GM03348 (cell line): Measurements from ENCODE around the gene RNPEPL1.
A peak's percentile ranks its signal among the peaks of the same experiment; 100 is the strongest.

Experiments
- DNase-seq: peaks from one replicate; pipeline ENCODE4 v3.0.0; 2012; ENCODE audit warnings: low spot score

Gene RNPEPL1

DNA sequence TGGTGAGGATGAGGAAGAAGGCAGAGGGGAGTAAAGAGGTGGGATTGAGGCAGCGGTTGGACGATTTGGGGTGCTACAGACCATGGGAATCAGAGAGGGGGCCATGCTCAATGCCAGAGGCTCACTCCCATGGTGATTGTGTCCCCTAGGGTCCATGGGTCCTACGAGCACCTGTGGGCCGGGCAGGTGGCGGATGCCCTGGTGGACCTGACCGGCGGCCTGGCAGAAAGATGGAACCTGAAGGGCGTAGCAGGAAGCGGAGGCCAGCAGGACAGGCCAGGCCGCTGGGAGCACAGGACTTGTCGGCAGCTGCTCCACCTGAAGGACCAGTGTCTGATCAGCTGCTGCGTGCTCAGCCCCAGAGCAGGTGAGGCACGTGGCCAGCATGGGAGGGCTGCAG is 23.5 kb downstream of the RNPEPL1 start:
- no peak for DNase-seq

DNA sequence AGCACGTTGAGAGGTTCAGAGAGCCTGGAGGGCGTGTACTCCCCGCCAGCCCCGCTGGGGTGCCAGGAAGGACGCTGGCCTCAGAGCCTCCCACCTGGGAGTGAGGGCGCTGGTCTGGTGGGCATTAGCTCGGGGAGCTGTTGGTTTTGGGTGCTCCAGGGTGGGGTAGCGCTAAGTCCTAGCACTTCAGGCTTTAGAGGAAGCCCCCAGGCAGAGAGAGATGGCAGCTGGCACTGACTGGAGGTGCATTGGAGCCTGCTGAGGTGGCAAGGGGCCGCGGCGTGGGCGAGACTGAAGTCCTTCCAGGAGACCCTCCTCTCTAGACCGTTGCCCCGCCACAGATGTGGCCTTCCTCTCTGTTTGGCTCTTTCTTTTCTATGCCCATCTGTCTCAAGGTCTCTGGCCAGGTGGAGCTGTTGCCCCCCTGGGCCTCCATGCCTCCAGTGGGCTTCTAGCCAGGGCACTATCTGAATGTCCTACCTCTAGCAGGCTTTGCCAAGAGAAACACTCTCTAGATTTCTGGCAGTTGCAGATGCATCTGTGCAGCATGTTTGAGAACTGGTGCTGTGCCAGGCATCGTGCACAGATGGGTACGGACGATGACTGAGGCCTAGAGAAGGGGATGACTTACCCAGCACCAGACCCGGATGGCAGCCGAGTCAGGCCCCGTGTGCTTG is 24.9 kb downstream of the RNPEPL1 start:
- DNase-seq = no peak

DNA sequence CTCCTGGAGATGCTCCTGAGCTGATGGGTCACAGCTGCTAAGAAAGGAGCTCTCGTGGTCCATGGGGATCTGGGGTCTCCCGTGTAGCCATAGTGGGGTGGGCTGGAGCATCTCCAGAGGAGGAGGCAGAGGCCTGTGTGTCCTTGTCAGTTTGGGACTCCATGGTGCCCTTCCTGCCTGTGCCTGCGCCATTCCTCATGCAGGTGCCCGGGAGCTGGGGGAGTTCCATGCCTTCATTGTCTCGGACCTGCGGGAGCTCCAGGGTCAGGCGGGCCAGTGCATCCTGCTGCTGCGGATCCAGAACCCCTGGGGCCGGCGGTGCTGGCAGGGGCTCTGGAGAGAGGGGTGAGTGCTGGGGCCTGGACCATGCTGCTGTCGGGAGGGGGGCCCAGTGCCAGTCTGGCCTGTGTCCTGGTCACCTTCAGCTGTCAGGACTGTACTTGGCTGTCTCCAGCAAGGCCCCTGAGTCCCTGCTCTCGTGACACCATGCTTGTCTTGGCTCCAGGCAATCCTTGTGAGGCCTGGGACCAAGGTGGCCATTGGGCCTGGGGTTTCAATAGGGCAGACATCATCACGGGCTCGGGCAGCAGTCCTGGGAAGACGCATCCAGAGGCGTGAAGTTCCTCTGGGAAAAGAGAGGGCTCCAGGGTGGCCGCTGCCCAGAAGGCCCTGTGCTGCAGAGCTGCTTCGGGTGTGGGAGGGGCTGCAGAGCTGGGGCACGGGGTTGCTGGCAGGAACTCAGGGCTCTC is 25.6 kb downstream of the RNPEPL1 start:
- no peak for DNase-seq

DNA sequence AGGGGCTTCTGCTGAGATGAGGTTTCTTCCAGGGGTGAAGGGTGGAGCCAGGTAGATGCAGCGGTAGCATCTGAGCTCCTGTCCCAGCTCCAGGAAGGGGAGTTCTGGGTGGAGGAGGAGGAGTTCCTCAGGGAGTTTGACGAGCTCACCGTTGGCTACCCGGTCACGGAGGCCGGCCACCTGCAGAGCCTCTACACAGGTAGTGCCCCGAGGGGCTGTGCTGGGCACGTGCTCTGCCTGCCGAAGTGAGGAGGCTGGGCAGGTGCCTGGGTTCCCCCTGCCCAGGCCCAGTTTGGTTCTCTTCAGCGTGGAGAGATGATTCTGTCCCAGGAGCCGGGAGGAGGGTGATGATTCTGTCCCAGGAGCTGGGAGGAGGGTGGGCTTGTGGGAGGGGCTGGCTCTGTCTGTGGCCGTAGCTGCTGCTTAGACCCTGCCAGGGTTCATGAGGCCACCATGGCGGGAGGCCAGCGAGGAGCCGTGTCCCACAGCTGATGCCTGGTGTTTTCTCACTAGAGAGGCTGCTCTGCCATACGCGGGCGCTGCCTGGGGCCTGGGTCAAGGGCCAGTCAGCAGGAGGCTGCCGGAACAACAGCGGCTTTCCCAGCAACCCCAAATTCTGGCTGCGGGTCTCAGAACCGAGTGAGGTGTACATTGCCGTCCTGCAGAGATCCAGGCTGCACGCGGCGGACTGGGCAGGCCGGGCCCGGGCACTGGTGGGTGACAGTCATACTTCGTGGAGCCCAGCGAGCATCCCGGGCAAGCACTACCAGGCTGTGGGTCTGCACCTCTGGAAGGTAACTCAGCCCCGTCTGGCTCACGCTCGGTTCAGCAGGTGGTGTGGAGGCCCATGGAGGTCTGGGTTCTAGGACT is 26.5 kb downstream of the RNPEPL1 start:
- DNase-seq = no peak

DNA sequence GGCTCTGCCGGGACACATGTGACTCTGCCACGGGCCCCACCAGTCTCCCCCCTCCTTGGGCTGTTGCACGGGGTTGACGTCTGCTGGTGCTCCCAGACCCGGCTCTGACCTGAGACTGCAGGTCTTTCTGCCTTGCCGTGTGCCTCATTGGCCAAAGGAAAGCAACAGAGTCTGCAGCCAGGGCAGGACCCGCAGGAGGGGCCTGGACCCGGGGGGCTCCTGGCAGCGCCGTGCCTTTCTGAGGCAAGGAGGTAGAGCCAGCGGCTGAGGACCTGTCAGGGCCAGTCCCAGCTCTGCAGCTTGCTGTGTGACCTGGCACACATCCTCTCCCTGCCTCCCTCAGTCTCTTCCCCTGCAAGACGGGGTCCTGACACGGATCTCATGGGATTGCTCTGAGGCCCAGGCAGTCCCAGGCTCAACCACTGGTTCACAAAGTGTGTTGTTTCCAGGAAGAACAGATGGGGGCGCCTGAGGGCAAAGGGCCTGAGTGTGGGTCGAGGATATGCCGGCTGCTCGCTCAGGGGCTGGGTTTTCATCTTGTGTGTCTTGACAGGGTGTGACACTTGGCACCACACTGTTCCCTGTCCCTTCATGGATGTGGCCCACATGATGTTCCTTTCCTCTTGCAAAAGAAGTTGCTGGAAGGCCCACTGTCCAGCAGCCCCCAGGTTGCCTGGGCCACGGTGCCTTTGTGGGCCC is 27.2 kb downstream of the RNPEPL1 start:
- DNase-seq = no peak

DNA sequence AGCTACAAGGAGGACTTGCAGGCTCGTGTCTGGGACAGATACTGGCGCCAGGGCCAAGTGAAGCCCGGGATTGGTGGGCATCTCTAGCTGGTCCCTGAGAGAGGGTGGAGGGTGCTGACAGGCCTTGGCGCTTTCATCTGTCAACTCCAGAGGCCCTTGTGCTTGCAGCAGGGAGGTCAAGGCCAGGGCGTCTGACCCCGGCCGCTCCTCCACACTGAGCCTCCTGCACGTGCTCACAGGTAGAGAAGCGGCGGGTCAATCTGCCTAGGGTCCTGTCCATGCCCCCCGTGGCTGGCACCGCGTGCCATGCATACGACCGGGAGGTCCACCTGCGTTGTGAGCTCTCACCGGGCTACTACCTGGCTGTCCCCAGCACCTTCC is 27.8 kb downstream of the RNPEPL1 start:
- DNase-seq = no peak

DNA sequence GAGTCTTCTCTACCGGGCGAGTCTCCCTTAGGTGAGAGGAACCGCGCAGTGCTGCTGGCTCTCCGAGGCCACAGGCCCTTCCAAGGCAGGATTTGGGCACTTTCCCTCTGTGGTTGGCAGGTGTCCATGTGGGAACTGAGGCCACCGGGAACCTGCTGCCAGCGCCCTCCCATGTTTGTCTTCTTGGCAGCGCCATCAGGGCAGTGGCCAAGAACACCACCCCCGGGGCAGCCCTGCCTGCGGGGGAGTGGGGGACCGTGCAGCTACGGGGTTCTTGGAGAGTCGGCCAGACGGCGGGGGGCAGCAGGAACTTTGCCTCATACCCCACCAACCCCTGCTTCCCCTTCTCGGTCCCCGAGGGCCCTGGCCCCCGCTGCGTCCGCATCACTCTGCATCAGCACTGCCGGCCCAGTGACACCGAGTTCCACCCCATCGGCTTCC is 28.2 kb downstream of the RNPEPL1 start:
- DNase-seq = no peak

DNA sequence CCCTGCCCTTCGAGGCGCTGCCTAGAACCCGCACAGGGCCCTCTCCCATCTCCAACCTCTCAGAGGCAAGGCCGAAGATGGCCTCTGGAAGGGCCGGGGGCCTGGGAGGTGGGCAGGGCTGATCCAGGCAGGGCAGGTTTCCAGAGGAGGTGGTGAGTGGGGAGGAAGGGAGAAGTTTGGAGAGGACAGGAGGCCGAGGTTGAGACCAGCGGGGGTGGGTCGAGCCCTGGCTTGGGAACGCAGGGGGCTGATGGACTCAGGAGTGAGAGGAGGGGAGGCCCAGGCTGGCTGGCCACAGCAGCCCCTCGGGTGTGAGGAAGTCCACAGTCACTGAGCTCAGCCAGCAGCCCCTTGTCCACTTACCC is 28.8 kb downstream of the RNPEPL1 start:
- DNase-seq = no peak

DNA sequence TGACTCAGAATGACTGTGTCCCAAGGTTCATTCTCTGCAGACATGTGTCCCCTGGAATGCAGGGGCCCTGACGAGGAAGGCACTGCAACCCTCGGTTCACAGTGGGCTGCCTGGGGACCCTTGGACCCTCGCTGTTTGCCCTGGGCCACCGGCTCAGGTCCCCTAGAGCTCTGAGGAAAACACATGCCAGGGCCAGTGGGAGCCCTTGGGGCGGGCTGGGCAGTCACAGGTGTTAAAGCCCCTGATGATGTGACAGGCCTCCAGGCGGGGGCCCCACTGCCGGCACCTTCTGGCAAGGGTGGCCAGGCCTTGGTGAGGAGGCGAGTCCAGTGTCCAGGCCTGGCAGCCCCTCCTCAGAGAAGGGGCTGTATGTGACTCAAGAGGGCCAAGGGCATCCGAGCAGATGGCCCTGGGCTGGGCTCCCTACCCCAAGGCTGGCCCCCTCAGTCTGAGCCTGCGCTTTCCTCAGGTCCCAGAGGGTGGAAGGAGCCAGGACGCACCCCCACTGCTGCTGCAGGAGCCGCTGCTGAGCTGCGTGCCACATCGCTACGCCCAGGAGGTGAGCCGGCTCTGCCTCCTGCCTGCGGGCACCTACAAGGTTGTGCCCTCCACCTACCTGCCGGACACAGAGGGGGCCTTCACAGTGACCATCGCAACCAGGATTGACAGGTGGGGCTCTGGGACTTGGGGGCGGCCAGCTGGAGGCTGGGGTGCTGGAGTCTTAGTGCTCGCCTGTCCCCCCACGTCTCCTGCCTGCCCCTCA is 29.3 kb downstream of the RNPEPL1 start:
- DNase-seq = no peak

DNA sequence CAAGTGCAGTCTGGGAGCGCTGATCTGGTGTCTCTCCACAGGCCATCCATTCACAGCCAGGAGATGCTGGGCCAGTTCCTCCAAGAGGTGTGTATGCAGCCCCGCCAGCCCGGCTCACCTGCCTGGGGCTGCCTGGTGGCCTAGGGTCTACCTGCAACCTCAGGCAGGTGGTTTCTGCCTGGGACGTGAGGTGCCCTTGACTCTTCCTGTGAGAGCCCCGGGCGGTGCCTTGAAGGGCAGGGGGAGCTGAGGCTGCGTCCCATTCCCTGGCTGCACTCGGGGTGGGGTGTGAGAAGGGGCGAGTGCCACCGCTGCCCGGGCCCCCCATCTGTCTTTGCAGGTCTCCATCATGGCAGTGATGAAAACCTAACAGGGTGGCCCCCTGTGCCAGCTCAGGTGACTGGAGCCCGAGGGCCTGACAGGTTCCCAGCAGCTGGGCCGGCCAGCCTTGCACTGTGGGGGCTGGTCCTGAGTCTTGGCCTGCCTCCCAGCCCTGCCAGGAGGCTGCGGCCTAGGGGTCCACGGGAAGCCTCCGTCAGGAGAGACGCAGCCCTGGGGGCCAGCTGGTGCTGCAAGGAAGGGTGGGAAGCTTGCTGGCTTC is 30.1 kb downstream of the RNPEPL1 start:
- no peak for DNase-seq

DNA sequence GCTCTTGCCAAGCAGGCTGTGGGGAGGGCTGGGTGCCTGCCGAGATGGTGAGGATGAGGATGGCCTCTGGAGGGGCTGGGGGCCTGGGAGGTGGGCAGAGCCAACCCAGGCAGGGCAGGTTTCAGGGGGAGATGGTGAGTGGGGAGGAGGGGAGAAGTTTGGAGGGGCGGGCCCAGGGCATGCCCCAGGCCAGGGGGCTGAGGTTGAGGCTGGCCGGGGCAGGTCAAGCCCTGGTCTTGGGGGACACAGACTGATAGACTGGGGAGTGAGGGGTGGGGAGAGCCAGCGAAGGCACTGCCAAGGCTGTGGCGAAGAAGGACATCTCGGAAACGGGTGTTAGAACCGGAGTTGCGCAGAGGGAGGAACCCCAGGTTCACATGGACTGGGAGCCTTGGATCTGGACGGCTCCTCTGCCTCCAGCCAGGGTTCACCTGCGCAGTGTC is 30.9 kb downstream of the RNPEPL1 start:
- DNase-seq = no peak

DNA sequence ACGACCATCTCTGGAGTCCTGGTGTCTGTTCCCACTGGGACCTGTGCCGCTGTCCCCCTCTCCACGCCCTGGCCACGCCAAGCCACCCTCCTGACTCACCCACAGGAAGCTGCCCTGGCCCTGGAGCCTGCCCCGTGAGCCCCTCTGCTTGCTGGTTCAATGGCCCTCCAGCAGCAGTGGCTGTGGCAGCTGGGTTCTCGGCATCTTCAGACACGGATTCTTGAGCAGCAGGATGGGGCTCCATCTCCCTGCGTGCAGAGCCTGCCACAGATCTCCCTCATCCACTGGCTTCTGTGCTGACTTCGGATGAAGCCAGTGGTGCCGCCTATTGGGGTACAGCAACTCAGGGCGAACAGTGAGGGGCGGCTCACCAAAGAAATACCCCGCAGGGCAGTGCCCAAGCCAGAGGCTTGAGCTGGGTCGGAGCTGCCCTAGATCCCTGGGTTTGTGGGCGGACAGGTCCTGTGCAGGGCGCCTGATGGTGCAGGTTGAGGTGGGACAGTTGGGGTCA is 32.2 kb downstream of the RNPEPL1 start:
- DNase-seq = no peak

DNA sequence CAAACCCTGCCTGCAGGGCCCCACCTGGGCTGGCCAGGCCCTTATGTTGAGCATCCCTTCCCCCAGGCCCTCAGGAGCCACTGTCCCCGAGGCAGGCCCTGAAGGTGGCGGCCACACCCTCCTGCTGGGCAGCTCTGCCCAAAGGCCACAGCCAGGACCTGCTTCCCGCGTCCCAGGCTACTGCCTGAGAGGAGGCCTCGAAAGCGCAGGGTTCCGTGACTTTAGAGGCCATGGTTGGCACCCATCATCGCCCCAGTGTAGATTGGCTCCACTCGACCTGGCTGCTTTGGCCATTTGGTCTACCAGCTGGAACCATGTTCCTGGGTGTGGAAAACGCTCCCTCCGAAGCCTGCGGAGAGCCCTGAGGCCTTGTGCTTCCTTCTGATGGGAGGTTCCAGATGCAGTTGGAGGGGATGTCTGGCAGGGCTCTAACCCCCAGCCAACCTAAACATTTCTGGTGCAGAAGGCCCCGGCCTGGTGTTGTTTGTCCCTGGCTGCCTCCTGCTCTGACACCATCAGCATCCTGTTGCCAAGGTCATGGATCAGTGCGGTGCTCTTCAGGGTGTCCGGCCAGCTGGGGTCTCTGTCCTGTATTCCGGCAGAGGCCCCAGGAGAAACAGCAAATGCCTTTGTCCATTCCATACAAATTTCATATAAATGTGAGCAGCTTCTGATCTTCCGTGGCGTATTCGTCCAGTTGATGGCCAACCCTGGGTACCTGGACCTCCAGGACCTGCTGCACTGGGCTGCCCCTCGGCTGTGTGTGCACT is 33.0 kb downstream of the RNPEPL1 start:
- DNase-seq = no peak

DNA sequence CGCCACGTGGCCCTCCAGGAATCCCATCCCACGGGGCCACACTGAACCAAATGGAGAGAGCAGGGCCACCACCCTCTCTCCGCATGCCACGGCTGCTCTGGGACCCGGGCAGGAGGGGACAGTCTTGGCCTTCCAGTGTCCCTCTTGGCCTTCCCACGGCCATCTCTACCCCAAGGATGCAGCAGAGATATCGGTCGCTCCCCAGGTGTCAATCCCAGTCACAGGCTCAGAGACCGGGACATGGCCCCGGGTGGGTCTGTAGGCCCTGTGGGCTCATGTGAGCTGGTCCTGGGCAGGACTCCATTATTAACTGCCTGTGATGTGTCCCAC is 33.5 kb downstream of the RNPEPL1 start:
- DNase-seq = no peak

DNA sequence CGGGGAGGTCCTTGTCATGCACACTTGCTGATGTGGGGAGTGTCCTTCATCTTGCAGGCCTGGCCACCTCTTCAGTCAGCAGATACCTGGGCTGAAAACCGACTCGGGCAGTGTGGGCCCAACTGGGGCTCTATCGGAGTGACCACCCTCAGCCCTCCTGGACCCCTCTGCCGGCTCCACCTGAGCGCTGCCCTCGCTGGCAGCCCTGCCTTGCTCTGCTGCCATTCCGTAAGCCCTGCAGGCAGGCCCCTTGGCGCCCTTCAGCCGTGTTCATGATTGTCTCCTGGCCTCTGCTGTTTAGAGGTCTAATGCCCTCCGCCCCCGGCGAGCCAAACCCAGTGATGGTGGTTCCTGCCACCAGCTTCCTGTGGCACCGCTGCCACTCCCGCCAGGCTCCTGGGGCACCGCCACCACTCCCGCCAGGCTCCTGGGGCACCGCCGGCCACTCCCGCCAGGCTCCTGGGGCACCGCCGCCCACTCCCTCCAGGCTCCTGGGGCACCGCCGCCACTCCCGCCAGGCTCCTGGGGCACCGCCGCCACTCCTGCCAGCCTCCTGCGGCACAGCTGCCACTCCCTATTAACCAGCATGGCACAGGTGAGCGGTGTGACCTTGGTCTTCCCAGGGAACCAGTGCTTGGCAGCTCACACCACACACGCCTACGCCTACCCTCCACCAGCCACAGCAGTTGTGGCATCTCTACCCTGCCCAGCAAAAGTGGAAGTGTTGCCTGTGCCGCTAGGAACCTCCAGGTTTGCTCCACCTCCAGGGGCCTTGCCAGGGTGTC is 34.2 kb downstream of the RNPEPL1 start:
- DNase-seq = no peak

DNA sequence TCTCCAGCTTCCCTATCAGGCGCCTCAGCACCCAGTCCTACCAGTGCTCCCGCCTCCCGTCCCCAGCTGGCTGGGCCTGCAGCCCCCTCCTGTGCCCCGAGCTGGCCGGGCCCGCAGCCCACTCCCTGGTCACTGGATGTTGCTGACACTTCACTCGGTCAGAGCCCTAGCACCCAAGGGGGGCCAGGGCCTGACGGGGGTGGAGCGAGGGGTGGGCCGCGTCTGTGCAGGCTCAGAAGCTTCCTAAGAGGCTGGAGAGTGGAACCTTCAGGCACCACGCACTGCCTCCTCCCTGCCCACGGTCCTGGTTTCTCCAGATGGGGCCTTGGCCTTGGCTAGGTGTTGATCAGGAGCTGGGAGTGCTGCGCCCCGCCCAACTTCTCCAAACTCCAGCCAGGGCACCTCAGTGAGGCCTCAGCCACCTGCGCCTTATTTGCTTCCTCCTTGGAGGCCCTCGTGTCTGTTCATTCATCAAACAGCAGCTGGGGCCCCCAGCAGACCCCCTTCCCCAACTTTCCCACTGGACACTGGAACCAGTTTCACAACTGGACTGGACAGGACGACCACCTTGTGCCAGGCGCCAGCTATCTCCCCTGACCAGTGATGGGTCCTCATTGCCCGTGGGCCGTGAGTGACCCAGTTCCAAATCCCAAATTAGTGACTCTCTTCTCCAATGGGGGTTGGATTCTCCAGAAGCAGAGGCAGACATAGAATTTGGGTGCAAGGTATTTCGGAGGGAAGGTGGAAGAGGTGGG is 35.0 kb downstream of the RNPEPL1 start:
- DNase-seq = no peak

DNA sequence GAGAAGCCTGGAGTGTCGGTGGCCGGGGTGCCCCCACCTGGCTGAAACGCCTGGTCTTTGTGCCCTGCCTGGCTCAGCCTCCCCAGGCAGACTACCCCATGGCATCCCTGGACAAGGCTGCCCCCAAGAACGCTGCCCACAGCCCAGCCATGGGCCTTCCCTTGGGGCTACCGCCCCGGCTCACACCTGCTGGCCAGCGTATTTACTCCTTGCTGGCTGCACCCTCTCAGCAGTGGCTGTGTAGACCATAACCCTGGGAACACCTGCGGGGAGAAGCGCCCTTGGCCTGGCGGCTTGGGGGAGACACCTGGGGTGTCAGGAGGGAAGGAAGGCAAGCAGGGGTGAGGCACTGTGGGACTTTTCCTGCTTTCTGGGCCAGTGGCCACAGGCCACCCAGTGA is 35.6 kb downstream of the RNPEPL1 start:
- DNase-seq = no peak

DNA sequence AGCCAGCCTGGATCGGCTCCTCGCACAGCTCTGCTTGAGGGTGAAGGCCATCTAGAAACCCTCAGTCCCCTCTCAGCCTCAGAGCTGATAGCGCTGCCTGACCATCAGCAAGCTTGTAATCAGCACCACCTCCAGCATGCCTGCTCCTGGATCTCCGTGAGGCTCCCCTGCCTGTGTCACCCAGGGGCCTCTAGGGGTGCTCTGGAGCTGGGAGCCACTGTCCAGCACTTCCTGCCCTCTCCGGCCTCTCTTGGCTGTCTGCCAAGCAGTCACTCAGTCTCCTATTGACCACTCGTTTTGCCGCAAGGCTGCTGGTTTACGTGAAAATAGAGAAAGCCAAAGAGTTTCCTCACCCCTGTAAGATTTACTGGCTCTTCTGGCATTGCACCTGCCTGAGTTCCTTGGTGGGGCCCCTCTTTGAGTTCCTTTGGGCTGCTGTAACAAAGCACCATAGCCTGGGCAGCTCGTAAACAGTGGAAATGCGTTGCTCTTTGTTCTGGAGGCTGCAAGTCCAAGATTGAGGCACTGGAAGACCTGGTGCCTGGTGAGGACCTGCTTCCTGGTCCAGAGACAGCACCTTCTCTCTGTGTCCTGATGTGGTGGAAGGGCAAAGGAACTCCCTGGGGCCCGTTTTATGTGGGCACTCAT is 36.1 kb downstream of the RNPEPL1 start:
- DNase-seq = peak; percentile 69
